WTC11 (cell line): Measurements from ENCODE around the gene EPHA2. TPM values are rescaled to one million over a fixed set of nuclear protein-coding genes. Genes with fewer than 3 reads are reported as not detected.

Experiments used
- ATAC-seq: fragments of 200-7000 bp; cut with Tn5 transposase; 2 replicates; pipeline ENCODE4 v1.10.0; 2021; ENCODE audit warnings: mild to moderate bottlenecking, moderate library complexity
- CTCF ChIA-PET: fragments of 300-600 bp; sonication (Branson Sonifier 250); formaldehyde crosslinking; loops from one replicate; lab custom pipeline; 2021; ENCODE audit warnings: antibody characterized with exemption; lab: Charles Lee
- POLR2A ChIA-PET: fragments of 350-600 bp; sonication (Branson Sonifier 250); formaldehyde crosslinking; loops from one replicate; lab custom pipeline; 2021; ENCODE audit warnings: antibody characterized with exemption; lab: Charles Lee
- DNase-seq: peaks from one replicate; pipeline ENCODE4 v3.0.0; 2021; ENCODE audit warnings: low spot score
- H3K27ac Mint-ChIP-seq: 2 replicates; pipeline ENCODE4 v1.8.0; 2021; ENCODE audit warnings: mixed read lengths
- H3K27me3 Mint-ChIP-seq: 2 replicates; pipeline ENCODE4 v1.8.0; 2021; ENCODE audit warnings: low read depth, mild to moderate bottlenecking, moderate library complexity, mixed read lengths
- H3K36me3 Mint-ChIP-seq: 2 replicates; pipeline ENCODE4 v1.8.0; 2021; ENCODE audit warnings: mixed read lengths
- H3K4me1 Mint-ChIP-seq: 2 replicates; pipeline ENCODE4 v1.8.0; 2022; ENCODE audit warnings: mixed read lengths
- H3K4me3 Mint-ChIP-seq: 2 replicates; pipeline ENCODE4 v1.8.0; 2021; ENCODE audit warnings: mild to moderate bottlenecking, moderate library complexity, mixed read lengths
- H3K9me3 Mint-ChIP-seq: 2 replicates; pipeline ENCODE4 v1.8.0; 2021; ENCODE audit warnings: mixed read lengths
- ESRRA ChIP-seq: sonication (generic); formaldehyde crosslinking; IDR thresholded peaks from 2 replicates; pipeline ENCODE4 v1.8.1; 2022; ENCODE audit warnings: mild to moderate bottlenecking, missing genetic modification reagents, borderline replicate concordance
- ETV6 ChIP-seq: sonication (generic); formaldehyde crosslinking; IDR thresholded peaks from 2 replicates; pipeline ENCODE4 v1.8.1; 2022; ENCODE audit warnings: mild to moderate bottlenecking, missing genetic modification reagents
- GTF2I ChIP-seq: fragments of 250-450 bp; sonication (Bioruptor Pico); conservative IDR thresholded peaks from 2 replicates; pipeline ENCODE4 v1.4.0; 2021; ENCODE audit warnings: mild to moderate bottlenecking
- IRF1 ChIP-seq: sonication (generic); formaldehyde crosslinking; IDR thresholded peaks from 2 replicates; pipeline ENCODE4 v1.8.0; 2023; ENCODE audit warnings: missing genetic modification reagents
- JUN ChIP-seq: sonication (generic); formaldehyde crosslinking; IDR thresholded peaks from 2 replicates; pipeline ENCODE4 v1.8.0; 2023; ENCODE audit warnings: mild to moderate bottlenecking, missing genetic modification reagents
- NR1H2 ChIP-seq: sonication (generic); formaldehyde crosslinking; IDR thresholded peaks from 2 replicates; pipeline ENCODE4 v1.9.0; 2021; ENCODE audit warnings: mild to moderate bottlenecking, moderate library complexity, missing genetic modification reagents
- PRDM15 ChIP-seq: sonication (generic); formaldehyde crosslinking; IDR thresholded peaks from 2 replicates; pipeline ENCODE4 v1.8.0; 2022; ENCODE audit warnings: missing genetic modification reagents
- RORB ChIP-seq: fragments of 250-450 bp; sonication (Bioruptor Pico); IDR thresholded peaks from 2 replicates; pipeline ENCODE4 v1.9.0; 2021; ENCODE audit warnings: mild to moderate bottlenecking
- STAT6 ChIP-seq: sonication (generic); formaldehyde crosslinking; conservative IDR thresholded peaks from 2 replicates; pipeline ENCODE4 v1.8.1; 2023; ENCODE audit warnings: mild to moderate bottlenecking, low read depth, missing genetic modification reagents, moderate library complexity
- TCF7 ChIP-seq: sonication (generic); formaldehyde crosslinking; IDR thresholded peaks from 2 replicates; pipeline ENCODE4 v1.8.0; 2022; ENCODE audit warnings: mild to moderate bottlenecking, low read depth, missing genetic modification reagents, moderate library complexity
- TEAD4 ChIP-seq: sonication (generic); formaldehyde crosslinking; IDR thresholded peaks from 2 replicates; pipeline ENCODE4 v1.8.0; 2022; ENCODE audit warnings: mild to moderate bottlenecking, missing genetic modification reagents
- USF2 ChIP-seq: sonication (generic); formaldehyde crosslinking; IDR thresholded peaks from 2 replicates; pipeline ENCODE4 v1.8.1; 2023; ENCODE audit warnings: mild to moderate bottlenecking, missing genetic modification reagents, moderate library complexity
- ZMAT4 ChIP-seq: fragments of 250-450 bp; sonication (Bioruptor Pico); IDR thresholded peaks from 2 replicates; pipeline ENCODE4 v1.9.0; 2021; ENCODE audit warnings: mild to moderate bottlenecking
- ZNF232 ChIP-seq: sonication (generic); formaldehyde crosslinking; IDR thresholded peaks from 2 replicates; pipeline ENCODE4 v1.8.0; 2022; ENCODE audit warnings: mild to moderate bottlenecking, missing genetic modification reagents
- ZNF263 ChIP-seq: sonication (generic); formaldehyde crosslinking; IDR thresholded peaks from 2 replicates; pipeline ENCODE4 v1.8.1; 2022; ENCODE audit warnings: low read depth, mild to moderate bottlenecking, moderate library complexity, missing genetic modification reagents
- ZNF423 ChIP-seq: fragments of 250-450 bp; sonication (Bioruptor Pico); IDR thresholded peaks from 2 replicates; pipeline ENCODE4 v2.1.2; 2022; ENCODE audit warnings: mild to moderate bottlenecking, moderate library complexity
- ZNF512 ChIP-seq: sonication (generic); formaldehyde crosslinking; IDR thresholded peaks from 2 replicates; pipeline ENCODE4 v1.8.1; 2022; ENCODE audit warnings: missing genetic modification reagents, borderline replicate concordance
- total RNA-seq: library from RNA; stranded (reverse); gene quantifications from 3 replicates; pipeline ENCODE4 v1.2.3, GENCODE V29; 2021

The EPHA2 gene
- total RNA-seq, 1 experiment from 2014 or later, result 44.4 TPM

GRCh38 chr1:16135501-16135900 lies 20.4 kb downstream of the EPHA2 start:
- no peak for DNase-seq
- H3K27me3 Mint-ChIP-seq, result no peaks in the 10 kb centered on the region
- no peak for TF ChIP-seq TCF7 (CRISPR knock-in tag)
- no peak for TF ChIP-seq JUN (CRISPR knock-in tag)
- TF ChIP-seq ZNF512, result no peak
- no peak for TF ChIP-seq TEAD4 (CRISPR knock-in tag)
- no peak overlapping the region for H3K4me3 Mint-ChIP-seq
- peaks cover 66% of the 10 kb centered on the region for H3K36me3 Mint-ChIP-seq
- peaks cover 12% of the 10 kb centered on the region for H3K4me1 Mint-ChIP-seq
- ChIA-PET CTCF (interaction anchor here (1.3 kb wide), 1 partner anchor 51 kb away, joined by 5 read pairs; no protein-coding TSS in a partner anchor), POLR2A (no interaction called here)
- no peaks in the 10 kb centered on the region for H3K9me3 Mint-ChIP-seq
- no peak for ATAC-seq
- no peak overlapping the region for H3K27ac Mint-ChIP-seq

- no peak for ATAC-seq
- CTCF ChIA-PET, result interaction anchor here (1.6 kb wide), 1 partner anchor 53 kb away, joined by 3 read pairs; no protein-coding TSS in a partner anchor
- Mint-ChIP-seq H3K4me3 (no peak overlapping the region), H3K36me3 (peaks cover 71% of the 10 kb centered on the region), H3K9me3 (no peaks in the 10 kb centered on the region), H3K27me3 (no peaks in the 10 kb centered on the region), H3K27ac (no peak overlapping the region), H3K4me1 (peaks cover 8% of the 10 kb centered on the region)
- POLR2A ChIA-PET, result no interaction called here
- DNase-seq, result no peak
- TF ChIP-seq USF2 (CRISPR knock-in tag), result no peak
- TF ChIP-seq ZMAT4 (CRISPR knock-in tag), result no peak
- TF ChIP-seq ZNF423, result no peak
- no peak for TF ChIP-seq ZNF232
- no peak for TF ChIP-seq ESRRA
- no peak for TF ChIP-seq IRF1 (CRISPR knock-in tag)
- no peak for TF ChIP-seq PRDM15 (CRISPR knock-in tag)
- no peak for TF ChIP-seq ZNF263
- no peak for TF ChIP-seq NR1H2 (CRISPR knock-in tag)
- no peak for TF ChIP-seq STAT6 (CRISPR knock-in tag)
- no peak for TF ChIP-seq JUN (CRISPR knock-in tag)
- no peak for TF ChIP-seq TEAD4 (CRISPR knock-in tag)
- TF ChIP-seq ETV6 (CRISPR knock-in tag), result no peak
- TF ChIP-seq RORB, result no peak
- TF ChIP-seq GTF2I, result no peak
These were observed 21.0 kb downstream of the EPHA2 start for GRCh38 chr1:16134906-16135305.
